Astrocyte of the spinal cord (primary cell): ENCODE data around the gene FYB1.
A peak's percentile ranks its signal among the peaks of the same experiment; 100 is the strongest.

Experiments
- DNase-seq: peaks from one replicate; pipeline ENCODE4 v3.0.0; 2011; ENCODE audit warnings: low read depth, low spot score
- H3K4me3 ChIP-seq: 2 replicates; pipeline ENCODE4 v1.5.1; 2011; ENCODE audit warnings: low read depth, mild to moderate bottlenecking, low read length, moderate library complexity
- in situ Hi-C: cut with HindIII; loops from 2 replicates; pipeline ENCODE4 v1.10.0; 2017; ENCODE audit warnings: low sequenced_read_pairs
- TF ChIP-seq, protein P1 (sequence below): IDR thresholded peaks from 2 replicates; pipeline ENCODE4 v1.5.1; 2012; ENCODE audit warnings: low read depth, mild to moderate bottlenecking, low read length, inconsistent platforms

The FYB1 gene

DNA sequence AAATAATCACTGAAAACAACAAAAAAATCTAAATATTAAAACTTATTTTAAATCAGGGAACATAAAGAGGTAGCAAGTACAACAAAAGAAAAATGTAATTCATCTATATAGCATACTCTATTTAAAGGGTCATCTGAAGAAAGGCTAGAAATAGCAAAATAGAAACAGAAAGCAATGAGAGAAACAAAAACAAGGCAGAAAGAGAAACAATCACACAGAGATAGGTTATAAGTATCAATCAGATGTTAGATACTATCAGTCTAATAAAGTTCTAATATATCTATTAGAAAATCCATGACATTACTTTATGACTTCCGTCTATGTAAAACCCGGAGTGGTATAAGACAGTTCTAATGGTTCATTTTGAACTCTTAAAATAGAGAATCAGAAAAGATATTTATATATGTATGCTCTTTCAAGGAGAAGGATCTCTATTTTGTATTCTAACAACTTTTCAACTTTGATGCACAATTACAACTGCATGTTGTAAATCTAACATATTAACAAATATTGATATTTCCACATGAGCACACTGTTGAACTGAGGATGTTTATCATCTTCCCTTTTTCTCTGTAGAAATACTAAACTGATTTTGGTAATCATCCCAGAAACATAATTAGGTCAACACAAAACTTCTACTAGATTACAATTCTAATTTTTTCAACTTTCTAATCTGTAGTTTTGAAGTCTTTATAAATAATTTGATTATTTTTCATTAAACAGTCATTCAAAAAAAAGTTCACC, 161.0 kb downstream of the FYB1 start:
- no peak for DNase-seq
- in situ Hi-C loops: no loop called here
- TF ChIP-seq, protein P1, sequence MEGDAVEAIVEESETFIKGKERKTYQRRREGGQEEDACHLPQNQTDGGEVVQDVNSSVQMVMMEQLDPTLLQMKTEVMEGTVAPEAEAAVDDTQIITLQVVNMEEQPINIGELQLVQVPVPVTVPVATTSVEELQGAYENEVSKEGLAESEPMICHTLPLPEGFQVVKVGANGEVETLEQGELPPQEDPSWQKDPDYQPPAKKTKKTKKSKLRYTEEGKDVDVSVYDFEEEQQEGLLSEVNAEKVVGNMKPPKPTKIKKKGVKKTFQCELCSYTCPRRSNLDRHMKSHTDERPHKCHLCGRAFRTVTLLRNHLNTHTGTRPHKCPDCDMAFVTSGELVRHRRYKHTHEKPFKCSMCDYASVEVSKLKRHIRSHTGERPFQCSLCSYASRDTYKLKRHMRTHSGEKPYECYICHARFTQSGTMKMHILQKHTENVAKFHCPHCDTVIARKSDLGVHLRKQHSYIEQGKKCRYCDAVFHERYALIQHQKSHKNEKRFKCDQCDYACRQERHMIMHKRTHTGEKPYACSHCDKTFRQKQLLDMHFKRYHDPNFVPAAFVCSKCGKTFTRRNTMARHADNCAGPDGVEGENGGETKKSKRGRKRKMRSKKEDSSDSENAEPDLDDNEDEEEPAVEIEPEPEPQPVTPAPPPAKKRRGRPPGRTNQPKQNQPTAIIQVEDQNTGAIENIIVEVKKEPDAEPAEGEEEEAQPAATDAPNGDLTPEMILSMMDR: no peak
- H3K4me3 ChIP-seq: peak overlapping the region; percentile 14

DNA sequence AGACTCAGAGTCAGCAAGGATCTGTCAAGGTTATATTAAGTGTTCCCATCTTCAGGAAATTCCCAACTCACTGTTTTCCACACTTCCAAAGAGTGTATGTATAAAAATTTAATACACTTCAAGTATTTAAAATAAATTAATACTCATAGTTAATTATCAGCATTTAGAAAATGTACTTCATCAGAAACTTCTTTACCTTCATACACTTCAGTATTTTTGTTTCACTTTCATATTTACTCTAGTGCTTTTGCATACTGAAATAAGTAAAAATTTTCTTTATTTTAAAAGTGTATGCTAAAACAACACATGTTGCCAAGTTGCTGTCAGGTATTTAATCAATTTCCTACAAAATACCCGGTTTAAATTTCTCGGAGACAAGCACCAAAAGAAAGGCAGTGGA, 161.6 kb downstream of the FYB1 start:
- no peak for DNase-seq
- peak overlapping the region; percentile 14 for H3K4me3 ChIP-seq
- TF ChIP-seq, protein P1: no peak
- in situ Hi-C loops: no loop called here

- H3K4me3 ChIP-seq: no peak overlapping the region
- in situ Hi-C loops: no loop called here
- TF ChIP-seq, protein P1: no peak
- DNase-seq: no peak
These were observed 163.5 kb downstream of the FYB1 start for GRCh38 chr5:39055768-39056398.
